PC-9 (cell line): ENCODE measurements around the gene ITIH4. TPM values are rescaled to one million over a fixed set of nuclear protein-coding genes. Genes with fewer than 3 reads are reported as not detected.

Experiments used
- BruUV-seq: library from RNA; stranded (reverse); fragments of 400-500 nt; replicated peaks from 2 replicates; lab custom pipeline; 2021; lab: Mats Ljungman, UMichigan
- CTCF ChIA-PET: fragments of 300-600 bp; sonication (Branson Sonifier 250); formaldehyde crosslinking; loops from one replicate; lab custom pipeline; 2022; ENCODE audit warnings: antibody characterized with exemption; lab: Charles Lee
- POLR2A ChIA-PET: fragments of 300-600 bp; sonication (Branson Sonifier 250); formaldehyde crosslinking; loops from one replicate; lab custom pipeline; 2022; ENCODE audit warnings: antibody characterized with exemption; ENCODE audit not compliant: unreplicated experiment; lab: Charles Lee
- DNase-seq, 2 experiments: peaks; one replicate each; pipeline versions ENCODE4 v3.0.0 to v3.0.0-alpha.2; 2015 to 2022; ENCODE audit warnings: mixed read lengths in 1 of 2
- H2AFZ ChIP-seq: fragments of 200-600 bp; sonication (generic); 2 replicates; pipeline ENCODE4 v1.8.1; 2017; ENCODE audit warnings: antibody characterized with exemption
- H3F3A ChIP-seq: fragments of 200-600 bp; sonication (generic); 2 replicates; pipeline ENCODE4 v1.8.1; 2017; ENCODE audit warnings: antibody characterized with exemption, mild to moderate bottlenecking, low read depth; ENCODE audit not compliant: insufficient read depth
- H3K27ac ChIP-seq: fragments of 200-600 bp; sonication (generic); 2 replicates; pipeline ENCODE4 v1.6.1; 2016; ENCODE audit warnings: mixed run types
- H3K27me3 ChIP-seq: fragments of 200-600 bp; sonication (generic); 2 replicates; pipeline ENCODE4 v1.6.1; 2016; ENCODE audit warnings: low read depth, mixed run types; ENCODE audit not compliant: insufficient read depth
- H3K36me3 ChIP-seq: fragments of 200-600 bp; sonication (generic); 2 replicates; pipeline ENCODE4 v1.6.1; 2016; ENCODE audit warnings: low read depth, mixed run types
- H3K4me1 ChIP-seq: fragments of 200-600 bp; sonication (generic); replicated peaks from 2 replicates; pipeline ENCODE4 v1.6.1; 2016; ENCODE audit warnings: mixed run types; ENCODE audit not compliant: insufficient read depth
- H3K4me2 ChIP-seq: fragments of 200-600 bp; sonication (generic); 2 replicates; pipeline ENCODE4 v1.6.1; 2017; ENCODE audit warnings: mixed run types
- H3K4me3 ChIP-seq: fragments of 200-600 bp; sonication (generic); 2 replicates; pipeline ENCODE4 v1.6.1; 2016; ENCODE audit warnings: mixed run types
- H3K79me2 ChIP-seq: fragments of 200-600 bp; sonication (generic); 2 replicates; pipeline ENCODE4 v1.6.1; 2017; ENCODE audit warnings: low read depth, mixed run types
- H3K9me2 ChIP-seq: fragments of 200-600 bp; sonication (generic); 2 replicates; pipeline ENCODE4 v1.8.1; 2017; ENCODE audit warnings: mild to moderate bottlenecking; ENCODE audit not compliant: insufficient read depth
- H3K9me3 ChIP-seq: fragments of 200-600 bp; sonication (generic); 2 replicates; pipeline ENCODE4 v1.8.1; 2016; ENCODE audit warnings: low read depth; ENCODE audit not compliant: insufficient read depth
- H4K20me1 ChIP-seq: fragments of 200-600 bp; sonication (generic); 2 replicates; pipeline ENCODE4 v1.8.1; 2017; ENCODE audit not compliant: insufficient read depth
- CTCF ChIP-seq: fragments of 200-600 bp; sonication (generic); conservative IDR thresholded peaks from 2 replicates; pipeline ENCODE4 v1.6.1; 2017; ENCODE audit warnings: mixed run types, antibody characterized with exemption, mild to moderate bottlenecking, moderate library complexity
- EZH2 ChIP-seq: fragments of 200-600 bp; sonication (generic); IDR thresholded peaks from 2 replicates; pipeline ENCODE4 v1.8.0; 2017; ENCODE audit warnings: antibody characterized with exemption, low read depth
- intact Hi-C: fragments of 100-400 bp; cut with micrococcal nuclease; formaldehyde crosslinking; loops from one replicate; pipeline ENCODE4 v1.10.0; 2022; ENCODE audit not compliant: unreplicated experiment
- total RNA-seq: library from RNA; stranded (reverse); gene quantifications from 2 replicates; pipeline ENCODE4 v1.2.3, GENCODE V29; 2021

The ITIH4 gene
- total RNA-seq, 1 experiment from 2014 or later = 2.5 TPM

GRCh38 chr3:52838561-52839267 is 8.2 kb upstream of the ITIH4 start:
- H3K4me2 ChIP-seq = no peak overlapping the region
- H3K9me3 ChIP-seq = no peaks in the 10 kb centered on the region
- no peaks in the 10 kb centered on the region for H3F3A ChIP-seq
- intact Hi-C loops = no loop called here
- H3K9me2 ChIP-seq = no peaks in the 10 kb centered on the region
- no peaks in the 10 kb centered on the region for H3K79me2 ChIP-seq
- DNase-seq = no peak
- H3K4me1 ChIP-seq = no peaks in the 10 kb centered on the region
- H4K20me1 ChIP-seq = no peaks in the 10 kb centered on the region
- no peak for TF ChIP-seq EZH2
- no peak for TF ChIP-seq CTCF
- no peak overlapping the region for H3K27ac ChIP-seq
- no peaks in the 10 kb centered on the region for H3K27me3 ChIP-seq
- POLR2A ChIA-PET = no interaction called here
- CTCF ChIA-PET = no interaction called here
- no peak overlapping the region for H2AFZ ChIP-seq
- no TSS peak for BruUV-seq
- no peaks in the 10 kb centered on the region for H3K36me3 ChIP-seq
- H3K4me3 ChIP-seq = no peak overlapping the region

- H3K79me2 ChIP-seq = no peaks in the 10 kb centered on the region
- intact Hi-C loops = no loop called here
- H3K27me3 ChIP-seq = no peaks in the 10 kb centered on the region
- ChIA-PET CTCF (no interaction called here), POLR2A (no interaction called here)
- peaks cover under 1% of the 10 kb centered on the region; the same call in 1 of the 2 replicates for H4K20me1 ChIP-seq
- no peak for DNase-seq
- BruUV-seq = no TSS peak
- H3K4me1 ChIP-seq = peaks cover 1% of the 10 kb centered on the region; the same call in 1 of the 2 replicates
- no peaks in the 10 kb centered on the region for H3K9me3 ChIP-seq
- no peak for TF ChIP-seq CTCF
- TF ChIP-seq EZH2 = no peak
- H2AFZ ChIP-seq = no peak overlapping the region
- no peak overlapping the region for H3K4me3 ChIP-seq
- H3K27ac ChIP-seq = no peak overlapping the region
- no peaks in the 10 kb centered on the region for H3K9me2 ChIP-seq
- no peaks in the 10 kb centered on the region for H3K36me3 ChIP-seq
- H3F3A ChIP-seq = 0 out of 2 replicates have a peak, but pooled peaks cover under 1% of the 10 kb centered on the region
- no peak overlapping the region for H3K4me2 ChIP-seq
Measured at GRCh38 chr3:52836986-52837385, 6.5 kb upstream of the ITIH4 start.

- Histone ChIP-seq H3F3A (0 out of 2 replicates have a peak, but pooled peaks cover 3% of the 10 kb centered on the region), H3K9me3 (no peaks in the 10 kb centered on the region), H3K36me3 (no peaks in the 10 kb centered on the region), H3K9me2 (no peaks in the 10 kb centered on the region), H3K79me2 (no peaks in the 10 kb centered on the region), H3K4me2 (no peak overlapping the region), H3K4me1 (peaks cover 7% of the 10 kb centered on the region; the same call in 1 of the 2 replicates), H4K20me1 (peaks cover 4% of the 10 kb centered on the region; the same call in 1 of the 2 replicates), H3K4me3 (no peak overlapping the region), H2AFZ (no peak overlapping the region), H3K27ac (no peak overlapping the region), H3K27me3 (no peaks in the 10 kb centered on the region)
- POLR2A ChIA-PET = no interaction called here
- no peak for TF ChIP-seq EZH2
- no TSS peak for BruUV-seq
- CTCF ChIA-PET = no interaction called here
- intact Hi-C loops = no loop called here
- DNase-seq = no peak
Measured at GRCh38 chr3:52836471-52836845, 6.0 kb upstream of the ITIH4 start.
